Measurements from ENCODE around the gene SNRPA.

DNA sequence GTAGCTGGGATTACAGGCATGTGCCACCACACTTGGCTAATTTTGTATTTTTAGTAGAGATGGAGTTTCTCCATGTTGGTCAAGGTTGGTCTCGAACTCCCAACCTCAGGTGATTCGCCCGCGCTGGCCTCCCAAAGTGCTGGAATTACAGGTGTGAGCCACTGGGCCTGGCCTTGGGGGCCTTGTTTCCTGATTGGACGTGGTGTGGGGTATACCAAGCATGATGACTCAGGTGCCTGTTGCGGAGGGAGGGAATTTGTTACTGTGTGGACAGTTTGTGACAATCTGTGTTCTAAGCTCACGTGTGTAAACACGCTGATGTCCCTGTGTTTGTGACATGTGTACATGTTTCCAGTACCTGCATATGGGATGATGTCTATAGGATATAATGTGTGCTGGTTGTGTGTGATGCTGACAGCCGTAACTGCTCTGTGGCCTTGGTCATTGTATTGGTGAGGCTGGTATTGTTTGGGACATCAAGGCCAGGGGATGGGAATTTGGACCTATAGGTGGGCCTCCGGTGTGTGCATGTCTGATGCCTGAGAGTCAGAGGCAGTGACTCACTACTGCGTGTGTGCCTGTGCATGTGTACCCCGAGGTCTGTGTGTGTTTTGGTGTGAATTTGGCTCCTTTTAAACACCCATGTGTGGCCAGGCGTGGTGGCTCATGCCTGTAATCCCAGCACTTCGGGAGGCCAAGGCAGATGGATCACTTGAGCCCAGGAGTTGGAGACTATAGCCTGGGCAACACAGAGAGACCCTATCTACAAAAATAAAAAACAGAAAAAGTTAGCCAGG is 46.4 kb downstream of the SNRPA start:
- TF ChIP-seq CTCF (IDR thresholded peaks at IDR 0.05) (no peak), POLR2A (IDR thresholded peaks at IDR 0.05) (no peak)

All from breast epithelium (tissue), 3 donors.